ENCODE data around the gene RP2.

- TF ChIP-seq CTCF (IDR thresholded peaks at IDR 0.05) (no peak), POLR2A (IDR thresholded peaks at IDR 0.05) (no peak)
Observed at GRCh38 chrX:46917622-46918021, 80.8 kb downstream of the RP2 start.

All from lower leg skin (tissue), 3 donors.